ENCODE results near the gene SARDH.

SARDH gene

GRCh38 chr9:133683586-133684120 is 54.5 kb downstream of the SARDH start:
- Histone ChIP-seq H3K4me3 (ENCODE audit: low read depth, low read length) (no peak overlapping the region), H3K27me3 (ENCODE audit: control insufficient read depth, insufficient read depth, low read length) (no peaks in the 10 kb centered on the region), H3K9ac (ENCODE audit: low read length) (no peak overlapping the region), H3K36me3 (ENCODE audit: control insufficient read depth, insufficient read depth, low read length) (no peaks in the 10 kb centered on the region), H3K27ac (ENCODE audit: low read depth, low read length) (no peak overlapping the region), H3K9me3 (ENCODE audit: control insufficient read depth, insufficient read depth, low read depth, low read length) (no peaks in the 10 kb centered on the region), H3K4me1 (ENCODE audit: control insufficient read depth, insufficient read depth, low read length) (no peaks in the 10 kb centered on the region; the same call in 1 of the 2 replicates)

- Histone ChIP-seq H3K9me3 (ENCODE audit: control insufficient read depth, insufficient read depth, low read depth, low read length) (no peaks in the 10 kb centered on the region), H3K4me1 (ENCODE audit: control insufficient read depth, insufficient read depth, low read length) (no peaks in the 10 kb centered on the region; the same call in 1 of the 2 replicates), H3K4me3 (ENCODE audit: low read depth, low read length) (no peak overlapping the region), H3K27ac (ENCODE audit: low read depth, low read length) (no peak overlapping the region), H3K36me3 (ENCODE audit: control insufficient read depth, insufficient read depth, low read length) (no peaks in the 10 kb centered on the region), H3K27me3 (ENCODE audit: control insufficient read depth, insufficient read depth, low read length) (no peaks in the 10 kb centered on the region), H3K9ac (ENCODE audit: low read length) (no peak overlapping the region)
These were observed 55.1 kb downstream of the SARDH start for GRCh38 chr9:133682818-133683585.

GRCh38 chr9:133681658-133682306 is 56.4 kb downstream of the SARDH start:
- H3K27ac ChIP-seq (ENCODE audit: low read depth, low read length): no peak overlapping the region
- no peak overlapping the region for H3K4me3 ChIP-seq (ENCODE audit: low read depth, low read length)
- no peaks in the 10 kb centered on the region for H3K36me3 ChIP-seq (ENCODE audit: control insufficient read depth, insufficient read depth, low read length)
- H3K9ac ChIP-seq (ENCODE audit: low read length): no peak overlapping the region
- no peaks in the 10 kb centered on the region for H3K9me3 ChIP-seq (ENCODE audit: control insufficient read depth, insufficient read depth, low read depth, low read length)
- no peaks in the 10 kb centered on the region; the same call in 1 of the 2 replicates for H3K4me1 ChIP-seq (ENCODE audit: control insufficient read depth, insufficient read depth, low read length)
- H3K27me3 ChIP-seq (ENCODE audit: control insufficient read depth, insufficient read depth, low read length): no peaks in the 10 kb centered on the region

- Histone ChIP-seq H3K4me3 (ENCODE audit: low read depth, low read length) (no peak overlapping the region), H3K9me3 (ENCODE audit: control insufficient read depth, insufficient read depth, low read depth, low read length) (no peaks in the 10 kb centered on the region), H3K4me1 (ENCODE audit: control insufficient read depth, insufficient read depth, low read length) (no peaks in the 10 kb centered on the region; the same call in 1 of the 2 replicates), H3K27me3 (ENCODE audit: control insufficient read depth, insufficient read depth, low read length) (no peaks in the 10 kb centered on the region), H3K27ac (ENCODE audit: low read depth, low read length) (no peak overlapping the region), H3K9ac (ENCODE audit: low read length) (no peak overlapping the region), H3K36me3 (ENCODE audit: control insufficient read depth, insufficient read depth, low read length) (no peaks in the 10 kb centered on the region)
These were observed 57.0 kb downstream of the SARDH start for GRCh38 chr9:133680976-133681657.

GRCh38 chr9:133680250-133680975 is 57.7 kb downstream of the SARDH start:
- H3K36me3 ChIP-seq (ENCODE audit: control insufficient read depth, insufficient read depth, low read length): no peaks in the 10 kb centered on the region
- no peaks in the 10 kb centered on the region for H3K9me3 ChIP-seq (ENCODE audit: control insufficient read depth, insufficient read depth, low read depth, low read length)
- no peaks in the 10 kb centered on the region; the same call in 1 of the 2 replicates for H3K4me1 ChIP-seq (ENCODE audit: control insufficient read depth, insufficient read depth, low read length)
- H3K4me3 ChIP-seq (ENCODE audit: low read depth, low read length): no peak overlapping the region
- no peak overlapping the region for H3K9ac ChIP-seq (ENCODE audit: low read length)
- H3K27me3 ChIP-seq (ENCODE audit: control insufficient read depth, insufficient read depth, low read length): no peaks in the 10 kb centered on the region
- H3K27ac ChIP-seq (ENCODE audit: low read depth, low read length): no peak overlapping the region

GRCh38 chr9:133679466-133680061 is 58.6 kb downstream of the SARDH start:
- H3K27ac ChIP-seq (ENCODE audit: low read depth, low read length): no peak overlapping the region
- no peaks in the 10 kb centered on the region for H3K27me3 ChIP-seq (ENCODE audit: control insufficient read depth, insufficient read depth, low read length)

GRCh38 chr9:133679056-133679455 is 59.1 kb downstream of the SARDH start:
- H3K4me3 ChIP-seq (ENCODE audit: low read depth, low read length): no peak overlapping the region
- no peaks in the 10 kb centered on the region for H3K9me3 ChIP-seq (ENCODE audit: control insufficient read depth, insufficient read depth, low read depth, low read length)
- H3K9ac ChIP-seq (ENCODE audit: low read length): no peak overlapping the region
- no peaks in the 10 kb centered on the region for H3K36me3 ChIP-seq (ENCODE audit: control insufficient read depth, insufficient read depth, low read length)
- H3K27ac ChIP-seq (ENCODE audit: low read depth, low read length): no peak overlapping the region
- H3K4me1 ChIP-seq (ENCODE audit: control insufficient read depth, insufficient read depth, low read length): peaks cover 5% of the 10 kb centered on the region
- no peaks in the 10 kb centered on the region for H3K27me3 ChIP-seq (ENCODE audit: control insufficient read depth, insufficient read depth, low read length)

More at GRCh38 chr9:133679466-133680061, 58.6 kb downstream of the SARDH start:
- Histone ChIP-seq H3K36me3 (ENCODE audit: control insufficient read depth, insufficient read depth, low read length) (no peaks in the 10 kb centered on the region), H3K4me3 (ENCODE audit: low read depth, low read length) (no peak overlapping the region), H3K9me3 (ENCODE audit: control insufficient read depth, insufficient read depth, low read depth, low read length) (no peaks in the 10 kb centered on the region), H3K9ac (ENCODE audit: low read length) (no peak overlapping the region), H3K4me1 (ENCODE audit: control insufficient read depth, insufficient read depth, low read length) (peaks cover 3% of the 10 kb centered on the region)

- no peak overlapping the region for H3K9ac ChIP-seq (ENCODE audit: low read length)
- no peaks in the 10 kb centered on the region for H3K9me3 ChIP-seq (ENCODE audit: control insufficient read depth, insufficient read depth, low read depth, low read length)
- no peak overlapping the region for H3K27ac ChIP-seq (ENCODE audit: low read depth, low read length)
- peaks cover 5% of the 10 kb centered on the region for H3K4me1 ChIP-seq (ENCODE audit: control insufficient read depth, insufficient read depth, low read length)
- H3K36me3 ChIP-seq (ENCODE audit: control insufficient read depth, insufficient read depth, low read length): no peaks in the 10 kb centered on the region
- H3K4me3 ChIP-seq (ENCODE audit: low read depth, low read length): no peak overlapping the region
- no peaks in the 10 kb centered on the region for H3K27me3 ChIP-seq (ENCODE audit: control insufficient read depth, insufficient read depth, low read length)
These were observed 60.8 kb downstream of the SARDH start for GRCh38 chr9:133677126-133678010.

- Histone ChIP-seq H3K27ac (ENCODE audit: low read depth, low read length) (no peak overlapping the region), H3K27me3 (ENCODE audit: control insufficient read depth, insufficient read depth, low read length) (no peaks in the 10 kb centered on the region), H3K36me3 (ENCODE audit: control insufficient read depth, insufficient read depth, low read length) (no peaks in the 10 kb centered on the region), H3K9ac (ENCODE audit: low read length) (no peak overlapping the region), H3K9me3 (ENCODE audit: control insufficient read depth, insufficient read depth, low read depth, low read length) (no peaks in the 10 kb centered on the region), H3K4me1 (ENCODE audit: control insufficient read depth, insufficient read depth, low read length) (peaks cover 5% of the 10 kb centered on the region), H3K4me3 (ENCODE audit: low read depth, low read length) (no peak overlapping the region)
These were observed 61.7 kb downstream of the SARDH start for GRCh38 chr9:133676450-133676849.

All from HUES6 (cell line).